Common myeloid progenitor, CD34-positive (primary cell): ENCODE measurements around the gene CMTR2.

ENCODE experiments used
- CTCF ChIA-PET: fragments of 350-600 bp; sonication (Branson Sonifier 250); formaldehyde crosslinking; loops from one replicate; lab custom pipeline; 2021; ENCODE audit warnings: antibody characterized with exemption; lab: Charles Lee
- POLR2A ChIA-PET: fragments of 350-600 bp; sonication (Branson Sonifier 250); formaldehyde crosslinking; loops from one replicate; lab custom pipeline; 2021; ENCODE audit warnings: antibody characterized with exemption; lab: Charles Lee
- DNase-seq, 3 donors: peaks; one replicate each; pipeline versions ENCODE4 v3.0.0 to v3.0.0-alpha.2; 2013
- H3K27ac ChIP-seq, 2 experiments: 1 replicate in 1 of 2; 2 replicates in 1 of 2; pipeline ENCODE4 v1.7.0; 2013; ENCODE audit warnings: inconsistent platforms in 2 of 2, low read length in 2 of 2, mild to moderate bottlenecking in 2 of 2, low read depth in 1 of 2, moderate library complexity in 1 of 2; ENCODE audit not compliant: severe bottlenecking in 2 of 2, insufficient read depth in 1 of 2, poor library complexity in 1 of 2
- H3K27me3 ChIP-seq, 5 experiments: replicated peaks in 2 of 5; 1 replicate in 3 of 5; 2 replicates in 2 of 5; pipeline versions ENCODE4 v1.6.1 to v1.7.0; 2013; ENCODE audit warnings: low read length in 4 of 5, mild to moderate bottlenecking in 2 of 5, moderate library complexity in 2 of 5, inconsistent platforms in 1 of 5; ENCODE audit not compliant: insufficient read depth in 5 of 5, control insufficient read depth in 4 of 5
- H3K36me3 ChIP-seq, 4 experiments: 1 replicate in 2 of 4; 2 replicates in 2 of 4; pipeline versions ENCODE4 v1.6.1 to v1.7.0; 2013; ENCODE audit warnings: low read length in 3 of 4, control low read depth in 1 of 4, mild to moderate bottlenecking in 1 of 4; ENCODE audit not compliant: control insufficient read depth in 4 of 4, insufficient read depth in 4 of 4
- H3K4me1 ChIP-seq, 4 experiments: 1 replicate in 3 of 4; 2 replicates in 1 of 4; pipeline versions ENCODE4 v1.6.1 to v1.7.1; 2013; ENCODE audit warnings: low read length in 3 of 4, mild to moderate bottlenecking in 3 of 4, control low read depth in 1 of 4, inconsistent platforms in 1 of 4, moderate library complexity in 1 of 4; ENCODE audit not compliant: control insufficient read depth in 4 of 4, insufficient read depth in 4 of 4; ENCODE audit errors: control extremely low read depth in 1 of 4
- H3K4me3 ChIP-seq, 7 experiments: 1 replicate in 4 of 7; 2 replicates in 3 of 7; pipeline versions ENCODE4 v1.5.1 to v1.7.0; 2013; ENCODE audit warnings: mild to moderate bottlenecking in 7 of 7, low read length in 6 of 7, moderate library complexity in 6 of 7, inconsistent platforms in 2 of 7, low read depth in 2 of 7, control low read depth in 1 of 7; ENCODE audit not compliant: insufficient read depth in 4 of 7, control insufficient read depth in 1 of 7; ENCODE audit errors: extremely low read depth in 1 of 7
- H3K9me3 ChIP-seq, 5 experiments: 1 replicate in 4 of 5; 2 replicates in 1 of 5; pipeline versions ENCODE4 v1.6.1 to v1.7.1; 2013; ENCODE audit warnings: low read length in 4 of 5, mild to moderate bottlenecking in 2 of 5, inconsistent platforms in 1 of 5, low read depth in 1 of 5, moderate library complexity in 1 of 5; ENCODE audit not compliant: control insufficient read depth in 4 of 5, insufficient read depth in 2 of 5; ENCODE audit errors: control extremely low read depth in 1 of 5
- WGBS: methylation state at CpG from one replicate; pipeline ENCODE4 v1.1.5; 2013; ENCODE audit not compliant: insufficient coverage; 5-methylcytosine and 5-hydroxymethylcytosine counted together

Gene CMTR2

DNA sequence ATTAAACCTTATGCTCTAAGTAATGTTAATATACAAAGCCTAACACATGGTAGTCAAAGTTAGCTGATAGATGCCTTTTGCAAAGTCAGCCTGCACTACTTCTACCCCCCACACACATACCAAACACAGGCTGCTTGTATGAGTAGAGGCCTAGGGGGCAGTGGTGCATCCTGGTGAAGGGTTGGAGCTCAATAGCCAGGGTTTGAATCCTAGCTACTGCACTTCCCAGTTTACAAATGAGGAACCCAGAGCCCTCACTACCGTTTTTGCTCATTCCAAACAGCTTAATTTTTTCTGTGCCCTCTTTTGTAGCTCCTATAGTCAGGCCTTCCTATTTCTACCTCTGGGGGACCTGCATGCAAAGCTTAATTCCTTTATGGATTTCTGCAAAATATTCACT is 39.8 kb downstream of the CMTR2 start:
- ChIA-PET CTCF (interaction anchor here (0.8 to 2.6 kb wide), 5 partner anchors 9 to 63 kb away, joined by 3 to 9 read pairs (median 6); no protein-coding TSS in a partner anchor), POLR2A (no interaction called here)
- no peaks in the 10 kb centered on the region for H3K36me3 ChIP-seq
- no peak overlapping the region for H3K4me3 ChIP-seq
- no peaks in the 10 kb centered on the region for H3K4me1 ChIP-seq
- peak; percentile 12 to 55 (median 36) for DNase-seq
- H3K27ac ChIP-seq: no peak overlapping the region
- no peaks in the 10 kb centered on the region for H3K9me3 ChIP-seq
- H3K27me3 ChIP-seq: peaks cover 0 to 5% (median 0%) of the 10 kb centered on the region in 5 experiments
- 0% methylated on average over 1 of the region's 1 CpG for WGBS

GRCh38 chr16:71247478-71247877 is 41.7 kb downstream of the CMTR2 start:
- H3K9me3 ChIP-seq: no peaks in the 10 kb centered on the region
- H3K4me3 ChIP-seq: no peak overlapping the region
- POLR2A ChIA-PET: no interaction called here
- no peak overlapping the region for H3K27ac ChIP-seq
- CTCF ChIA-PET: no interaction called here
- H3K36me3 ChIP-seq: no peaks in the 10 kb centered on the region
- 95% methylated on average over 5 of the region's 7 CpGs for WGBS
- H3K27me3 ChIP-seq: peaks cover 0 to 2% (median 0%) of the 10 kb centered on the region in 5 experiments
- H3K4me1 ChIP-seq: no peaks in the 10 kb centered on the region
- DNase-seq: no peak

DNA sequence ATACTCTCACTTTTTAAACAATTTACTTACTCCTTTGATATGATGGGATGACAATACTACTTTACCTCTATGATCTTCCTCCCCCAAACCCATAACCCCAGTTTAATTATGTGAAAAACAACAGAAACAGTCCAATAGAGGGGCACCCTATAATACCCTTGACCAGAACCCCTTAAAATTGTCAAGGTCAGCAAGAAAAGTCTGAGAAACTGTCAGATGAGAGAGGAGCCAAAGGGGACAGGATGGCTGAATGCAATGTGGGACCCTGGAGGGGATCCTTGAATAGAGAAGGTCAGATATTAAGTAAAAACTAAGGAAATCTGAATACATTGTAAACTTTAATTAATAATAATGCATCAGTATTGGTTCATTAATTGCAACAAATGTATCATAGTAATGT is 42.9 kb downstream of the CMTR2 start:
- H3K4me1 ChIP-seq: no peaks in the 10 kb centered on the region
- no peak for DNase-seq
- H3K27me3 ChIP-seq: peaks cover 0 to 2% (median 0%) of the 10 kb centered on the region in 5 experiments
- no peaks in the 10 kb centered on the region for H3K36me3 ChIP-seq
- H3K9me3 ChIP-seq: no peaks in the 10 kb centered on the region
- POLR2A ChIA-PET: no interaction called here
- H3K4me3 ChIP-seq: no peak overlapping the region
- no peak overlapping the region for H3K27ac ChIP-seq
- CTCF ChIA-PET: no interaction called here

- no peaks in the 10 kb centered on the region for H3K9me3 ChIP-seq
- H3K36me3 ChIP-seq: no peaks in the 10 kb centered on the region
- DNase-seq: no peak
- H3K4me3 ChIP-seq: no peak overlapping the region
- ChIA-PET POLR2A (no interaction called here), CTCF (no interaction called here)
- peaks cover 0 to 2% (median 0%) of the 10 kb centered on the region in 5 experiments for H3K27me3 ChIP-seq
- WGBS: 83% methylated on average over 1 of the region's 1 CpG
- H3K27ac ChIP-seq: no peak overlapping the region
- H3K4me1 ChIP-seq: no peaks in the 10 kb centered on the region
Observed at GRCh38 chr16:71244521-71244920, 44.7 kb downstream of the CMTR2 start.

DNA sequence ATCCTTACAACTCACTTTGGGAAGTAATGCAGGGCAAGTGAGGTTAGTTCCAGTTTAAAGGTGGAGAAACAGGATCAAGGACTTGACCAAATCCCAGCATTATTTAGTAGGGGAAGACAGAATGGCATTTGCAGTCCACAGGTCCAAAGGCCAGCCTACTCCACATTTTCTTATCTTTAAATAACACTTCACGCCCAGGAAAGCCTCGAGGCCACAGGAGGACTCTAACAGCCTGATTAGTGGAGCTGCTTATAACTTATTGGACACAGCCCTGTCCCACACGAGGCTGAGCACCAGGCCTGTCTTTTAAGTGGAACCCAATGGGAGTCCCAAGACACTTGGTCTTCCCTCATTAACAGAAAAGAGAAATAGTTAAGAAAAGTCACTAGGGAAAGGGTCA is 46.6 kb downstream of the CMTR2 start:
- CTCF ChIA-PET: no interaction called here

GRCh38 chr16:71242036-71242435 is 47.2 kb downstream of the CMTR2 start:
- ChIA-PET POLR2A (no interaction called here), CTCF (no interaction called here)
- Histone ChIP-seq H3K4me3 (no peak overlapping the region), H3K27me3 (peaks cover 0 to 4% (median 0%) of the 10 kb centered on the region in 5 experiments), H3K9me3 (peaks cover 0 to 3% (median under 1%) of the 10 kb centered on the region in 5 experiments), H3K36me3 (no peaks in the 10 kb centered on the region), H3K4me1 (no peaks in the 10 kb centered on the region), H3K27ac (no peak overlapping the region)
- no peak for DNase-seq
- 92% methylated on average over 3 of the region's 4 CpGs for WGBS

More for the DNA sequence above, 46.6 kb downstream of the CMTR2 start:
- Histone ChIP-seq H3K27ac (no peak overlapping the region), H3K4me1 (no peaks in the 10 kb centered on the region), H3K27me3 (peaks cover 0 to 2% (median 0%) of the 10 kb centered on the region in 5 experiments), H3K4me3 (no peak overlapping the region), H3K9me3 (no peaks in the 10 kb centered on the region), H3K36me3 (no peaks in the 10 kb centered on the region)
- WGBS: 77% methylated on average over 3 of the region's 3 CpGs
- no peak for DNase-seq
- POLR2A ChIA-PET: no interaction called here
